SIG-M5 (cell line): ENCODE results near the gene HADHA.

Experiments
- DNase-seq: peaks from one replicate; lab custom pipeline; 2025; lab: John Stamatoyannopoulos, UW

Gene HADHA

GRCh38 chr2:26245231-26245732 is 850 bp upstream of the HADHA start:
- DNase-seq, result no peak

GRCh38 chr2:26243470-26244308 is 743 bp downstream of the HADHA start:
- no peak for DNase-seq

GRCh38 chr2:26241928-26242436 is 2.5 kb downstream of the HADHA start:
- no peak for DNase-seq

- DNase-seq, result no peak
These were observed 6.0 kb downstream of the HADHA start for GRCh38 chr2:26238311-26238958.

- no peak for DNase-seq
These were observed 6.6 kb downstream of the HADHA start for GRCh38 chr2:26237868-26238267.

DNA sequence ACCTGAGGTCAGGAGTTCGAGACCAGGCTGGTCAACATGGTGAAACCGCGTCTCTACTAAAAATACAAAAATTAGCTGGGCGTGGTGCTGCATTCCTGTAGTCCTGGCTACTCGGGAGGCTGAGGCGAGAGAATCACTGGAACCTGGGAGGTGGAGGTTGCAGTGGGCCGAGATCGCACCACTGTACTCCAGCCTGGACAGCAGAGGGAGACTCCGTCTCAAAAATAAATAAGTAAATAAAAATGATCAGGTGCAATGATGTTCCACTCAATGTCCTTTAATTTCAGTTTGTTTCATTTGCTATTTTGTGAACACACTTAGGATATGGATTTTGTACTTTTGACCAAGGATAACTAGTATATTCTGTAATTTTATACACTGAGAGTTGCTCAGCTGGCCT is 9.3 kb downstream of the HADHA start:
- DNase-seq, result no peak

DNA sequence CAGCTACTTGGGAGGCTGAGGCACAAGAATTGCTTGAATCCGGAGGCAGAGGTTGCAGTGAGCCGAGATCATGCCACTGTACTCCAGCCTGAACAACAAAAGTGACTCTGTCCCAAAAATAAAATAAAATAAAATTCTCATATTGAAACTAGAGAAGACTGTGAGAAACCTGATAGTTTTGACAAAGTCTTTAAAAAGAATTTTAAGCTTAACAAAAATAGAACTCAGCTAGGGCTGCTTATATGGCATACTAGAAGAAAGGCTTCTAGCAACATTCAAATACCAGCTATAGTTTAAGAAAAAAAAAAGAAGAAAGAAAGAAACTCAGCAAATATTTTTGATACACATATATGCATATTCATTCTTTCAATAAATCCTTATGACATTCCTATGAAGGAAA is 13.6 kb downstream of the HADHA start:
- no peak for DNase-seq

DNA sequence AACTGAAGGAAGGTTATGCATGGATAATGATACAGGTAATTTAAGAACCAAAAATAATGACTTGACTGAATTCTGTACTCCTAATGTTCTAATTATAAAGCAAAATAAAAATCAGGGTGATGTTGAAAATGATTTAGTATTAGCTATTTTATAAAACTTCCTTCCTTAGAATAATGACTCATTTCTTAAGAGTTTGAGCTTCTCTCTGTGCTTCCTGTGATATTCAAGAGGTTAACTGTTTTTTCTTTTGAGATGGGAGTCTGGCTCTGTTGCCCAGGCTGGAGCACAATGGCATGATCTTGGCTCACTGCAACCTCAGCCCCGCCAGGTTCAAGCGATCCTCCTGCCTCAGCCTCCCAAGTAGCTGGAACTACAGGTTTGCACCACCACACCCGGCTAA is 14.8 kb downstream of the HADHA start:
- DNase-seq, result no peak

- DNase-seq, result no peak
These were observed 20.3 kb downstream of the HADHA start for GRCh38 chr2:26224095-26224494.

GRCh38 chr2:26223018-26223417 is 21.4 kb downstream of the HADHA start:
- no peak for DNase-seq

DNA sequence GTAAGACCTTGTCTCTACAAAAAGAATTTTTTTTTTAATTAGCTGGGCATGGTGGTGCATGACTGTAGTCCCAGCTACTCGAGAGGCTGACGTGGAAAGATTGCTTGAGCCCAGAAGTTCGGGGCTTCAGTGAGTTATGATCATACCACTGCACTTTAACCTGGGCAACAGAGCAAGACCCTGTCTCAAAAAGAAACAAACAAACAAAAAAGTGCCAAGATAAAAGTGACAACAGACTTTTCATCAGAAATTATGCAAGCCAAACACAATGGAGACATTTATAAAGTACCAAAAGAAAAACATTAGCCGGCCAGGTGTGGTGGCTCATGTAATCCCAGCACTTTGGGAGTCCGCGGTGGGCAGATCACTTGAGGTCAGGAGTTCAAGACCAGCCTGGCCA is 26.7 kb downstream of the HADHA start:
- no peak for DNase-seq

DNA sequence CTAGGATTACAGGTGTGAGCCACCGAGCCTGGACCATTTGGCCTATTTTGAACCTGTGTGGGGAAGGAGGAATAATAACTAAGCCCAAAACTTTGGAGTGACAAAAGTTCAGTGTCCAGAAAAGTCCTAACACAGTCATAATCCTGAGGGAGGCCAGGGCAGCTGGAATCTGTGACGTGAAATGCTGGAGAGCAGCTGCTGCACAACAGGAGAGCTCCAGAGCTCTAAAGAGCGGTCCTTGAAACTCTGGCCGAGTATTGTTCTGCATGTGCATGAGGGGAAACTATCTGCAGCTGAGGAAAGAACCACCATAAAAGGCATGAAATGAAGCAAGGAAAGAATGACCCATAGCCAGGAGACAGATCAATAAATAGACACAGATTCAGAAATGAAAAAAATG is 27.8 kb downstream of the HADHA start:
- no peak for DNase-seq

GRCh38 chr2:26215833-26216232 is 28.6 kb downstream of the HADHA start:
- no peak for DNase-seq

GRCh38 chr2:26214759-26215158 is 29.7 kb downstream of the HADHA start:
- no peak for DNase-seq

GRCh38 chr2:26212011-26212410 is 32.4 kb downstream of the HADHA start:
- DNase-seq, result no peak

DNA sequence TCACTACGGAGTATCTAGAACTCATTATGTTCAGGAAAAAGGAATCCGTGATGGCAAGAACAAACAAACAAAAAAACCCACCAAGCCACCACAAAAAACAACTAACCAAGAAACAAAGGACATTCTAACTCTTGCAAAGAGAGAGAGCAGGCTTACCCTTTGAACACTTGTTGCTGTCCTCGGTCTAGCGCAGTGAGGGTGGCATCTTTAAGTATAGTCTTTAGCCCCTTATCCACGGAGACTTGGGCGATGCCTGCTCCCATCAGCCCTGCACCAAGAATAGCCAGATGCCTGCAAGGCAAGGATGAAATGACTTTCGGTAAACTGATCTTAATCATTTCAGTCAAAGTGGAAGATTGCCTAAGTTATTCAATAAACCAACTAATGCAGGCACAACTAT is 40.5 kb downstream of the HADHA start:
- DNase-seq, result no peak

GRCh38 chr2:26202981-26203490 is 41.4 kb downstream of the HADHA start:
- DNase-seq, result no peak

DNA sequence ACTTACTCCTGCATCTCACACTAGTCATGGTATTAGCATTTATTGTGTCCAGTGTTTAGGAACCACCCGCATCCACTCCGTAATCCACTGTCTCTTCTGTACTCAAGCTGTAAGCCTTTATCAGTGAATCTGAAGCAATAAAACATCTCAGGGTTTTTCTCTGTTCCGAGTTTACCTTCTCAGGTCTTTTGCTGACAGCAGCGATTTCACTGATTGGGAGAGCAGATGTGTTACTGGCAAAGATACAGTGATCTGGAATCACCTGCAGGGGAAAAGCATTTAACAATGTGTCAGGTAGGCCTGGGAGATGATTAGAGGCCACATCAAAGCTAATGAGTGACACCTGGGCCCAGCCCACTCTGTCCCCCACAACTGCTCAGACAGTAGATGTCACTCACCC is 46.9 kb downstream of the HADHA start:
- no peak for DNase-seq

DNA sequence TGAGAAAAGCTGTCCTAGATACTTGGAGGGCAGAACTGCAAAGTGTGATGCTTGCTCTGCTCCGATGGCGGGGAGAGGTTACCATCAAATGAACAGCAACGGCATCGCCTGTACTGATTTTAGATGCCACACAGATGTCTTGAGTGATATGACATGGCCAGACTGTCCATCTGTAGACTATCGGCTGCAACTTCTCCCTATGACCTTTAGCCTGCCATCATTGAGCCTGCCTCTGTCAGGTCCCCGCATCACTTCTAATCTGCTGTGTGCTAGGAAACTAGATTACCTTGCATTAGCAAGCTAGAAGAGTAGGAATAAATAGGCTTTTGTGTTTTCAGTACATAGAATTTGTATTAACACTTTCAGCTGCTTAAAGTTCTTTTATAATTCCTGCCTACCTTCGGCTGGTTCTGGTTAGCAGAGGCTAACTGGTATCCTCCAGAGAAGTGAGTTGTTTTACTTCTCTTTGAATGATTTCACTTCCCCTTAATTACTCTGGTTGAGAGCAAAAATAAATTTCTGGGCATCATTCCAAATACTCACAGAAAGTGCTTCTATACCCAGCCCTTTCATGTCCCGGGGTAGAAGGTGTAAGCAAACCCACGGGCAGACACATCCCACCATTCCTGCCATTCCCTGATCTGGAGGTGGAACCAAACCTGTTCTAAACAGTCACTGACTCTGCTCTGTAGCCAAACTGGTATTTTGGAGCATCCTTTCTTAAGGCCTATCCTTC is 47.6 kb downstream of the HADHA start:
- peak; percentile 8 for DNase-seq

- DNase-seq, result no peak
These were observed 49.1 kb downstream of the HADHA start for GRCh38 chr2:26195040-26195984.

DNA sequence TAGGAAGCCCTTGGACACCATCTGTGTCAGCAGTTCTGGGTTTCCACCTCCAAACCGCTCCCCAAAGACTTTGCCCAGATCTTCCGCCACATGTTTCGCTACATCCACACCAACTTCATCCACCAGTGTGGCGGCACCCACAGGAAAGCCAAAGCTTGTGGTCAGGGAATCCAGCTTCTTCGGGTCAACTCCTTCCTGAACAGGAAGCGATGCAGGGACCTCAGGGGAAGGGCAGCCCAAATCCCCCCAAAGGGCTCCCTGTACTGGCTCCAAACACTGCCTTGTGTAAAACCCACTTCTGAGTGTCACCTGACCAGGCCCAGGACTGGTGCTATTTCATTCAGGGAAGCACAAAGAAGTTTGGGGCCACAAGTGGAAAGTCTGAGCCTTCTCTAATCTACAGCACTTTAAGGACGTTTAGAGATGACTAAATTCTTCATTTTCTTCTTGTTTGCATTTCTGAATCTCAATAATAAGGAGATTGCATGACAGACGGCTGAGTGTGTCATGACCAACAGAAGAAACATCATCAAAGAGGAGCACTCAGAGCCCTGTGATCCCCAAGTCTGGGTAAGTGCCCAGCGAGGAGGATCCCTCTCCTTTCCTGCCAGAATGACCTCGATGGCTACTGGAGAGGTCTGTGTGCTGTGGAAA is 50.7 kb downstream of the HADHA start:
- no peak for DNase-seq
